Lower lobe of right lung (tissue), 2 donors: ENCODE data around the gene AGPAT3. TPM values are rescaled to one million over a fixed set of nuclear protein-coding genes. Genes with fewer than 3 reads are reported as not detected.

ENCODE experiments used
- ATAC-seq, 2 donors: fragments of 200-7000 bp; cut with Tn5 transposase; one replicate each; pipeline ENCODE4 v1.9.1; 2020 to 2022; ENCODE audit warnings: mild to moderate bottlenecking in 2 of 2, moderate library complexity in 2 of 2
- DNase-seq: peaks from one replicate; pipeline ENCODE4 v3.0.0-alpha.2; 2020
- H3K27ac ChIP-seq: fragments of 200-600 bp; one replicate; pipeline ENCODE4 v1.8.0; 2022
- H3K27me3 ChIP-seq: fragments of 200-600 bp; one replicate; pipeline ENCODE4 v1.8.0; 2022; ENCODE audit warnings: low read depth
- H3K36me3 ChIP-seq: fragments of 200-600 bp; one replicate; pipeline ENCODE4 v1.8.0; 2022; ENCODE audit warnings: mild to moderate bottlenecking
- H3K4me1 ChIP-seq: fragments of 200-600 bp; one replicate; pipeline ENCODE4 v1.8.0; 2022
- H3K4me3 ChIP-seq: fragments of 200-600 bp; one replicate; pipeline ENCODE4 v1.8.0; 2022; ENCODE audit warnings: mild to moderate bottlenecking
- H3K9me3 ChIP-seq: fragments of 200-600 bp; one replicate; pipeline ENCODE4 v1.8.0; 2022
- CTCF ChIP-seq: fragments of 200-600 bp; IDR thresholded peaks from one replicate; pipeline ENCODE4 v1.8.0; 2022; ENCODE audit warnings: antibody characterized with exemption, mild to moderate bottlenecking
- intact Hi-C: fragments of 100-400 bp; cut with DNase I; formaldehyde crosslinking; loops from one replicate; pipeline ENCODE4 v1.11.0; 2022
- total RNA-seq: library from RNA; stranded (reverse); fragmentation: NEBNext Ultra II Directional; extraction: Animal tissue kit (Norgen Biotek cat#: 25700); gene quantifications from one replicate; pipeline ENCODE4 v1.2.1, GENCODE V29; 2021
- donor health status: DM: no; HTN: yes; CAD: no; lungs with severe emphysema.

AGPAT3 gene
- total RNA-seq, 1 donor from 2014 or later = 83.3 TPM

- Histone ChIP-seq H3K36me3 (peaks cover 23% of the 10 kb centered on the region), H3K9me3 (no peaks in the 10 kb centered on the region), H3K4me1 (peaks cover 10% of the 10 kb centered on the region), H3K27ac (no peak overlapping the region), H3K4me3 (no peak overlapping the region), H3K27me3 (no peaks in the 10 kb centered on the region)
- intact Hi-C loops = no loop called here
- TF ChIP-seq CTCF = no peak
- DNase-seq = no peak
- no peak for ATAC-seq
These were observed 164.6 kb downstream of the AGPAT3 start for GRCh38 chr21:44029460-44030087.

GRCh38 chr21:44035244-44035643, 170.2 kb downstream of the AGPAT3 start:
- intact Hi-C loops = no loop called here
- Histone ChIP-seq H3K27me3 (no peaks in the 10 kb centered on the region), H3K4me1 (no peaks in the 10 kb centered on the region), H3K4me3 (no peak overlapping the region), H3K27ac (no peak overlapping the region), H3K9me3 (no peaks in the 10 kb centered on the region), H3K36me3 (peaks cover 79% of the 10 kb centered on the region)
- ATAC-seq = no peak
- no peak for DNase-seq
- TF ChIP-seq CTCF = no peak

Other genes starting within 250 kb of the AGPAT3 start
- gene HSF2BP, start 205.7 kb upstream of the AGPAT3 start, total RNA-seq = 0.32 TPM
- gene RRP1B, start 205.7 kb upstream of the AGPAT3 start, total RNA-seq = 18.1 TPM
- 195 TPM for gene PDXK, start 146.1 kb upstream of the AGPAT3 start, total RNA-seq
- gene CSTB, start 88.9 kb upstream of the AGPAT3 start, total RNA-seq = 154 TPM
- gene RRP1, start 75.6 kb upstream of the AGPAT3 start, total RNA-seq = 13.6 TPM
- 47.4 TPM for gene TRAPPC10, start 147.1 kb downstream of the AGPAT3 start, total RNA-seq
- gene PWP2, start 242.2 kb downstream of the AGPAT3 start, total RNA-seq = 10.9 TPM